GM18951 (cell line): ENCODE results near the gene MYB.

Experiments used
- POLR2A ChIP-seq: IDR thresholded peaks from 4 replicates; pipeline ENCODE4 v1.6.1; 2011; ENCODE audit warnings: mild to moderate bottlenecking; ENCODE audit not compliant: insufficient read length, insufficient read depth; ENCODE audit errors: extremely low read depth
- in situ Hi-C: fragments of 300-500 bp; cut with MboI; formaldehyde crosslinking; loops from one replicate; pipeline ENCODE4 v1.12.0; 2022; ENCODE audit warnings: low sequenced_read_pairs, mixed read lengths, inconsistent platforms; ENCODE audit not compliant: unreplicated experiment

MYB gene

GRCh38 chr6:135227349-135227748, 46.2 kb downstream of the MYB start:
- TF ChIP-seq POLR2A = no peak
- in situ Hi-C loops = no loop called here

- in situ Hi-C loops = no loop called here
- no peak for TF ChIP-seq POLR2A
Measured at GRCh38 chr6:135227758-135228157, 46.6 kb downstream of the MYB start.

GRCh38 chr6:135228486-135228885, 47.4 kb downstream of the MYB start:
- TF ChIP-seq POLR2A = no peak
- in situ Hi-C loops = no loop called here

DNA sequence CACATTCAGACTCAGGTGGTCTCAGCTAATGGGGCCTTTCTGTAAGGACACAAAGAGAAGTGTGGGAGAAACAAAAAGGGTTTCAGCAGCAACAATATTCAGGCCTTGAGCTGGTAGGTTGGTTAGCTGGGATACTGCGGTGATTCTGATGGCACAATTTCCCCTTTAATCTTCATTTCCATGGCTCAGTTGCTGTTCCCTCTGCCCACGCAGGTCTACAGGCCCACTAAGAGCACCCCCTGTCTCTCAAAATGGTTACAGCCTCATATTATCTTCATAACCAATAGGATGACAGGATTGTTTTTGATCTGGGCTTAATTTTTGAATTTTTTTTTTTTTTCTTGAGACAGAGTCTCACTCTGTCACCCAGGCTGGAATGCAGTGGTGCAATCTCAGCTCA, 48.9 kb downstream of the MYB start:
- TF ChIP-seq POLR2A = no peak
- in situ Hi-C loops = no loop called here

DNA sequence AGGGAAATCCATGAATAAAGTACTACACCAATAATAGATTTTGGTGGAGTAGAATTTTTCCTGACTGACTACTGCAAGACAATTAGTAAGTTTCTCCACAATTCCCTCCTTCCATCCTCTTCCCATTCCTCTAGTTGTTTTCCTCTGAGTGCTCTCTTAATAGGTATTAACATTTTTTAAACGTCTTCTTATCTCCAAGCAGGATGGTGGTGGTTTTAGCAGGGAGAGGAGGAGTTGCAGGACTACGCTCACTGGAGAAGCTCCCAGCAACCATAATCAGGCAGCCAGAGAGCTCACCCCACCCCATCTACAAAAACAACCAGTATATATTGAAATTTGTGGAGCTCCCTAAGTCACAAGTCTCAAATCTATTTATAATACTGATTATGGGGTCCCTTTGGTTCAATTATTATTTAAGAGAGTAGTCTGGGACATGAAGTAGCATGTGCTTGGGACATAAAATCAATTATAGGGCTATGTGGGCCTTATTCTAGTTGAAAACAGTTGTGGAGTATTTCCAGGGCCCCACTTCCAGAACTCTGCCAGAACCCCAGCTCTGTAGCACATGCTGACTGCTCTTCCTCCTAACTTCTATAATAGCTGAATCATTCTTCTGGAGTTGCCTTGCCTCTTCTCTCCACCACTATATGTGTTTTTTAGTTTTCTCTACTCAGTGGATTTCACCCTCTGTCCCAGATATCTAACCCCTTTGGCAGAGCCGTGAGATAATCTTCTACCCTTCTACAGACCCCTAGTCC, 49.8 kb downstream of the MYB start:
- in situ Hi-C loops = no loop called here
- TF ChIP-seq POLR2A = no peak

DNA sequence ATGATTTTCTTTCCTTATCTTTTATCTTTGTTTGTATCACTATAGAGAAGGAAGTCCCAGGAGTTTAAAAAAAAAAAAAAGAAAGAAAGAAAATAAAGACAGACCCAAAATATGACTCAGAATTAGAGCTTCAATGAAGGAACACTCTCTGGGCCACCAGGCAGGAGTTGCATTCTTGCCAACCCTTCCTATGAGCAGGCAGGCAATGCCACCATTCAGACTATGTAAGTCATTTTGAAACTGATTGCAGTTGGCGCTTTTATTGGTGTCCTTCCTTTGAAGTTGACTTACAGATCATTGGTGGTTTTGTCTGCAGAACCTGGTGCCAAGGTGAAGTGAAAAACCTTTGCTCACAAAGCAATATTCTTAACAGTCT, 50.3 kb downstream of the MYB start:
- in situ Hi-C loops = no loop called here
- no peak for TF ChIP-seq POLR2A

DNA sequence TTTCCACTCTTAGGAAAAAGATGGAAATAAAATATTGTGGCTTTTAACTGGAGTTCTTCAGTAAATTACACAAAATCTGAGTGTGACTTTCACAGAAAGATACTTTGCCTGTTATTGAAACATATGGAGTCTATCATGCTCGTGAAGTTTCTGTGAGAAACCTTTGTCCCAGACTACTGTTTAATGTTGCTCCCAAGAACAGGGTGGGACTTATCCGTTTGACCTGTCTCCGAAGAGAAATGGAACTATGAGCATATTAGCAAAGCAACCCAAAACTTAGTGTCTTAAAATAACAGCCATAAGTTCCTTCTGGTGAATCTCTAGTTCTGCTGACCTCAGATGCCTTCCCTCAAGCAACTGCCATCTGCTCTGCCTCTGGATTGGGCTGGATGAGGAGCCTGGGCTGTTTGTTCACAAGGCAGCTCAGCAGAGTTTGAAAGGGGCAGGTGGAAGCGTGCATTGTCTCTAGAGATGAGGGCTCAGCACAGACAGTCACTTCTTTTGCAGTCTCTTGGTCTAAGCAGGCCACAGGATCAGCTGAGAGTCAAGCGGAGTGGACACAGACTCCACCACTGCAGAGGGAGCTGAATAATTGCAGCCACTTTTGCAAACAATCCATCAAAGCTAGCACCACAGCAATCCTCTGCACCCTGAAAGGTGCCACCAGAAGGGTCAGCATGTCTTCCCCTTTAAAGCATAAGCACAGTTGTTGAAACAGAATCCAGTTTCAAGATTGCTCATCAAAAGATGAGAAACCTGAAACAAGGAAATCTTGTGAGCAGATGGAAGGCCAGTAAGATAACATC, 52.8 kb downstream of the MYB start:
- in situ Hi-C loops = no loop called here
- no peak for TF ChIP-seq POLR2A

GRCh38 chr6:135234492-135234780, 53.3 kb downstream of the MYB start:
- no peak for TF ChIP-seq POLR2A

GRCh38 chr6:135235716-135236115, 54.6 kb downstream of the MYB start:
- no peak for TF ChIP-seq POLR2A
- in situ Hi-C loops = no loop called here

More at GRCh38 chr6:135234492-135234780, 53.3 kb downstream of the MYB start:
- in situ Hi-C loops = no loop called here

DNA sequence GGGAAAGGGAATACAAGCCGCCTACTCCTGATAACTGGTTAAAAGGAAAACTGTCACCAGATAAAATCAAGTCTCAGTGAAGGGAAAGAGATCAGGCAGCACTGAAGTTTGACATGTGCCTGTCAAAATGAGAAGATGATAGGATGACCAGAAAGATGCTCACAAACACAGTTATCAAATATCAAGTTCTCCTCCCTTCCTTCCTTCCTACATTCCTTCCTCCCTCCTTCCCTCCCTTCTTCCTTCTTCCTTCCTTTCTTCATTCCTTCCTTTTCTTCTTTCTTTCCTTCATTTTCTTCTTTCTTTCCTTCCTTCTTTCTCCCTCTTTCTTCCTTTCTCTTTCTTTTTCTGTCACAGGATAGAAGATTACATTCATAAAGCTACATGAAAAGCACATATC, 55.2 kb downstream of the MYB start:
- TF ChIP-seq POLR2A = no peak
- in situ Hi-C loops = no loop called here

DNA sequence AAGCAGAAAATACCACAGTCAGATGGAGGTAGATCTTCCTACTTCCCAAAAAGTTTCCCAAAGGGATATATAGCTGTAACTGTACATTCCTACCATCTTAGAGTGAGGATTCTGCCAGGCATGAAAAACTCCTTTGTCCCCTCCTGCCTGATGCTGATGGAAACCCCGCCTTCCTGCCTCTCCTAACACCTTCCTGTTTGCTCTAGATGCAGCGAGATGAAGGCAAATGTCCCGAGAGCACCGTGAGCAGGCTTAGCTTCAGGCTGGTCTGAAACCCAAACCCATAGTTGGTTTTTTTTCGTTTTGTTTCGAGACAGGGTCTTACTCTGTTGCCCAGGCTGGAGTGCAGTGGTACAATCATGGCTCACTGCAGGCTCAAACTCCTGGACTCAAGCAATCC, 55.6 kb downstream of the MYB start:
- in situ Hi-C loops = no loop called here
- TF ChIP-seq POLR2A = no peak

DNA sequence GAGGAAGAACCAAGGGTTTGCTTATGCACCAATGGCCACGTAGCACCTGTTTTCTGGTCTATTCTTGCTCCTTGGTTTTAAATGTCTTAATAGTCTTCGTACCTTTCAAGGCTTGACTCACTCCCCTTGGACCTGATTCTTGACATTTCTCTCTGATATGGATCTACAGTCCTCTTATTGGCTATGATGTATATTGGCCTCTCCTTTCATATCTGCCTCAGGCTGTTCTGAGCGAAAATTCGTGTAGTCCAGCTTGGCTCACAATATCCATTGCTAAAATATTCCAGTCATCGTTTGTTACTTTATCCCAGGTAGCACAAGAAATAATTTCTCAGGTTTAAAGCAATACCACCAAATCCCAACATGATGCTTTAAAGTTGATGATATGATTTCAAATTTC, 59.6 kb downstream of the MYB start:
- no peak for TF ChIP-seq POLR2A
- in situ Hi-C loops = no loop called here

DNA sequence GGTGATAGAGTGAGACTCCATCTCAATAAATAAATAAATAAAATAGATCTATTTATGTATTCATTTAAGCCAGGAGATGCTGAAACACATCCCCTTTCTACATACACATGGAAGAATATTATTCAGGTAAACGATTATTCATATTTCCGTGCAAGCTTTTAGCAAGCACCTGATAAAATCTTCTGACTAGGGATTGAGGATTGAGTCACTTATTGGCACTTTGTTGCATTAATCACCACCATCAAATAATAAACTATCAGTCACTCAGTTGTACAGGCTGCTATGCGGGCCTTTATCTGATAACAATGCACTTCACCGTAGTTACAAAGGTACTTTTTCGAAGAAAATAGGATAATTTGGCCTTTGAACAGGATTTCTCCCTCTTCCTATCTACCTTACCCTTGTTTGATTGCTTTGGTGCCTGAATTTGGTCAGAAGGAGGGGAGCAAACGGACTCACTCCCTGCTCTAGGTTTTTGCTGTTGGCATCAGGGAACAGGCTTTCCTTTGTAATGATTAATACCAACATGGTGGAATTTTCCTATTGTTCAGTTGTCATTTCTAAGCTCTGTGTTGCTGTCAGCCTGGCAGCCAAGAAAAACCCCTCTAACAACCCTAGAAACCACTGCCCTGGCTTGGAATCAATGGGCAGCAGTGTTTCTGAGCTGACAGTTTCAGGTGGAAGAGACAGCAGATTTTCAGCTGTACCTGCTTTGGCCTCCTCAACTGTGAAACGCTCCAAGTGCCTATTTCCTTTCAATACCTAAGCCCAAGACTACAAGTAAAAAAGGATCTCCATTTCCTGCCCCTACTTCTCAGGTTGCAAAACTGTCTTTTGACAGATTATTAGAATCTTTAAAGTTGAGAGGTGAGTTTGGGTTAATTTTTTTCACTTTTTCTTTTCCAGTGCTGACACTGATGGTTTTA, 63.0 kb downstream of the MYB start:
- in situ Hi-C loops = no loop called here

More for the DNA sequence above, 63.0 kb downstream of the MYB start:
- no peak for TF ChIP-seq POLR2A
